GM12878 (cell line): Measurements from ENCODE around the gene PCDHB6. TPM values are rescaled to one million over a fixed set of nuclear protein-coding genes. Genes with fewer than 3 reads are reported as not detected.

ENCODE experiments used
- ATAC-seq: fragments of 200-7000 bp; cut with Tn5 transposase; 3 replicates; pipeline ENCODE4 v1.9.1; 2020; ENCODE audit warnings: mild to moderate bottlenecking, moderate library complexity
- BruUV-seq: library from RNA; stranded (reverse); fragments of 400-500 nt; replicated peaks from 2 replicates; lab custom pipeline; 2021; lab: Mats Ljungman, UMichigan
- CTCF ChIA-PET: fragments of 300-600 bp; sonication (Branson Sonifier 250); formaldehyde crosslinking; extraction: SDS; loops from one replicate; lab custom pipeline; 2021; ENCODE audit warnings: inconsistent platforms; lab: Yijun Ruan, JAX
- POLR2A ChIA-PET: fragments of 350-600 bp; formaldehyde crosslinking; extraction: SDS; loops from one replicate; lab custom pipeline; 2021; ENCODE audit warnings: inconsistent platforms; lab: Charles Lee
- RAD21 ChIA-PET: fragments of 300-600 bp; sonication (Branson Sonifier 250); formaldehyde crosslinking; loops from one replicate; lab custom pipeline; 2023; ENCODE audit warnings: antibody characterized with exemption; ENCODE audit not compliant: unreplicated experiment; lab: Charles Lee
- SMC1A ChIA-PET: fragments of 300-600 bp; sonication (Branson Sonifier 250); formaldehyde crosslinking; loops from one replicate; lab custom pipeline; 2023; ENCODE audit not compliant: unreplicated experiment, uncharacterized antibody; lab: Charles Lee
- DNase-seq: peaks from one replicate; pipeline ENCODE4 v3.0.0-alpha.2; 2011; ENCODE audit warnings: low read depth, low spot score
- FAIRE-seq: peaks from 3 replicates; lab custom pipeline; 2011; peaks lifted over from hg19 to GRCh38; lab: Jason Lieb, UNC
- H2AFZ ChIP-seq: 2 replicates; pipeline ENCODE4 v1.6.0; 2011; ENCODE audit warnings: low read depth, low read length, control low read depth; ENCODE audit not compliant: control insufficient read depth
- H3K27ac ChIP-seq: 2 replicates; pipeline ENCODE4 v1.5.1; 2011; ENCODE audit warnings: control low read depth; ENCODE audit not compliant: control insufficient read depth, insufficient read depth
- H3K27me3 ChIP-seq, 2 experiments: replicated peaks in 1 of 2; 2 replicates each; pipeline versions ENCODE4 v1.6.0 to v1.6.1; 2011; ENCODE audit warnings: low read length in 1 of 2; ENCODE audit not compliant: control insufficient read depth in 2 of 2, insufficient read depth in 2 of 2
- H3K36me3 ChIP-seq, 2 experiments: 2 replicates each; pipeline ENCODE4 v1.5.1; 2011; ENCODE audit warnings: low read length in 1 of 2; ENCODE audit not compliant: control insufficient read depth in 2 of 2, insufficient read depth in 2 of 2
- H3K4me1 ChIP-seq: 2 replicates; pipeline ENCODE4 v1.6.1; 2011; ENCODE audit warnings: mild to moderate bottlenecking, low read length, moderate library complexity, mixed read lengths; ENCODE audit not compliant: control insufficient read depth, insufficient read depth
- H3K4me2 ChIP-seq: 2 replicates; pipeline ENCODE4 v1.6.0; 2011; ENCODE audit warnings: control low read depth; ENCODE audit not compliant: control insufficient read depth, insufficient read depth
- H3K4me3 ChIP-seq: fragments of 200-600 bp; sonication (generic); 2 replicates; pipeline ENCODE4 v1.5.1; 2016
- H3K79me2 ChIP-seq: 2 replicates; pipeline ENCODE4 v1.6.0; 2011; ENCODE audit warnings: low read length; ENCODE audit not compliant: control insufficient read depth, insufficient read depth
- H3K9ac ChIP-seq: 2 replicates; pipeline ENCODE4 v1.8.0; 2011; ENCODE audit warnings: low read length, control low read depth, mixed read lengths; ENCODE audit not compliant: control insufficient read depth, insufficient read depth
- H3K9me3 ChIP-seq: replicated peaks from 3 replicates; pipeline ENCODE4 v1.5.1; 2011; ENCODE audit warnings: mild to moderate bottlenecking, low read length; ENCODE audit not compliant: control insufficient read depth, insufficient read depth
- H4K20me1 ChIP-seq: 2 replicates; pipeline ENCODE4 v1.6.0; 2011; ENCODE audit not compliant: control insufficient read depth, insufficient read depth
- GABPA ChIP-seq: IDR thresholded peaks from 2 replicates; pipeline ENCODE4 v1.6.1; 2014; ENCODE audit warnings: antibody characterized with exemption, low read depth, mild to moderate bottlenecking, inconsistent platforms
- RB1 ChIP-seq: fragments of 450-650 bp; formaldehyde crosslinking; IDR thresholded peaks from 2 replicates; pipeline ENCODE4 v1.6.1; 2017; ENCODE audit warnings: mild to moderate bottlenecking, borderline replicate concordance
- RELB ChIP-seq: fragments of 450-650 bp; IDR thresholded peaks from 2 replicates; pipeline ENCODE4 v1.6.1; 2017; ENCODE audit warnings: low read depth, mild to moderate bottlenecking, moderate library complexity
- RFX5 ChIP-seq: IDR thresholded peaks from 2 replicates; pipeline ENCODE4 v1.6.1; 2011; ENCODE audit warnings: low read depth, low read length, improper control_type of control experiment
- SMAD1 ChIP-seq: fragments of 450-650 bp; IDR thresholded peaks from 2 replicates; pipeline ENCODE4 v1.6.1; 2018; ENCODE audit warnings: mild to moderate bottlenecking, low read depth; ENCODE audit not compliant: partially characterized antibody
- ZBTB33 ChIP-seq: fragments of 450-650 bp; IDR thresholded peaks from 2 replicates; pipeline ENCODE4 v1.6.1; 2017; ENCODE audit warnings: mild to moderate bottlenecking
- whole genome bisulfite sequencing: methylation state at CpG from one replicate; pipeline ENCODE4 v1.1.6; 2016; ENCODE audit warnings: low lambda C conversion rate; ENCODE audit not compliant: insufficient replicate concordance, insufficient coverage; ENCODE audit errors: missing lambda C conversion rate; 5-methylcytosine and 5-hydroxymethylcytosine counted together
- in situ Hi-C: fragments of 300-500 bp; cut with MboI; formaldehyde crosslinking; loops from 9 replicates; pipeline ENCODE4 v1.14.3; 2018; ENCODE audit warnings: mixed read lengths
- intact Hi-C: fragments of 100-400 bp; cut with micrococcal nuclease; formaldehyde crosslinking; loops from one replicate; pipeline ENCODE4 v1.14.2; 2022; ENCODE audit not compliant: unreplicated experiment
- polyA plus RNA-seq, 11 experiments: library from polyadenylated mRNA; depleted of rRNA in 4 of 11; unstranded in 6 of 11; stranded (reverse) in 5 of 11; fragments of >200 nt; fragmentation: Nextera tagmentation in 4 of 11; fragmentation: Illumina TruSeq in 1 of 11; extraction: Ambion mirVana in 4 of 11; extraction: Trizol in 1 of 11; gene quantifications; 1 replicate in 1 of 11; 2 replicates in 10 of 11; pipeline versions ENCODE4 v1.2.1 to v1.2.3, GENCODE V29; 2011 to 2016; ENCODE audit warnings: inconsistent platforms in 2 of 11, missing spikeins in 2 of 11, low read depth in 1 of 11
- total RNA-seq, 4 experiments: library from RNA; depleted of rRNA in 3 of 4; stranded (reverse); fragments of >200 nt in 3 of 4; fragmentation: Illumina TruSeq in 1 of 4; extraction: Trizol in 1 of 4; gene quantifications; 2 replicates each; pipeline versions ENCODE4 v1.2.1 to v1.2.3, GENCODE V29; 2013 to 2021

PCDHB6 gene
- total and polyA plus RNA-seq, 10 of the 15 experiments (the other 5 are each of a cell fraction or from before 2014, with no cell fraction given) = not detected

- in situ Hi-C loops = no loop called here
- no peak within 1 kb of the TSS for H2AFZ ChIP-seq
These were observed 28.3 kb upstream of the PCDHB6 start, which contains the start of gene PCDHB4 for GRCh38 chr5:141121563-141121962. Gene PCDHB4 (plus strand): TSS chr5:141121818. CDS start chr5:141121999, 181 bp downstream.

More at GRCh38 chr5:141121563-141121962, 28.3 kb upstream of the PCDHB6 start, which contains the start of gene PCDHB4:
- no peak within 1 kb of the TSS for H3K4me2 ChIP-seq
- H3K36me3 ChIP-seq = no peaks in the 10 kb centered on the region
- no peak for DNase-seq
- SMC1A ChIA-PET = no interaction called here
- H3K27me3 ChIP-seq = no peaks in the 10 kb centered on the region
- no peaks in the 10 kb centered on the region for H4K20me1 ChIP-seq
- no peak within 1 kb of the TSS for H3K9ac ChIP-seq
- no peak within 1 kb of the TSS for H3K27ac ChIP-seq
- no peaks in the 10 kb centered on the region for H3K79me2 ChIP-seq
- TF ChIP-seq ZBTB33 (no peak), SMAD1 (no peak), RELB (no peak), GABPA (no peak), RB1 (no peak), RFX5 (no peak)
- H3K4me3 ChIP-seq = no peak within 1 kb of the TSS
- no peaks in the 10 kb centered on the region for H3K4me1 ChIP-seq
- ATAC-seq = no peak
- FAIRE-seq = no peak
- WGBS = 44% methylated on average over 16 of the region's 16 CpGs
- BruUV-seq = no TSS peak
- intact Hi-C loops = no loop called here
- no peaks in the 10 kb centered on the region; the same call in 1 of the 3 replicates for H3K9me3 ChIP-seq
- CTCF ChIA-PET = interaction anchor here (1.2 kb wide), 1 partner anchor 17 kb away, joined by 5 read pairs; no protein-coding TSS in a partner anchor
- POLR2A ChIA-PET = no interaction called here
- RAD21 ChIA-PET = no interaction called here
